DMS53 treated with DMSO at 0.1 percent for 48 hours (cell line): ENCODE results near the gene HMCN2.

ENCODE experiments used
- DNase-seq: peaks from one replicate; lab custom pipeline; 2025; ENCODE audit not compliant: unreplicated experiment; lab: John Stamatoyannopoulos, UW

The HMCN2 gene

GRCh38 chr9:130290291-130291181 lies 25.0 kb downstream of the HMCN2 start:
- DNase-seq, result no peak

- DNase-seq, result no peak
Observed at GRCh38 chr9:130291474-130291873, 25.9 kb downstream of the HMCN2 start.

- no peak for DNase-seq
Observed at GRCh38 chr9:130292106-130292505, 26.5 kb downstream of the HMCN2 start.

DNA sequence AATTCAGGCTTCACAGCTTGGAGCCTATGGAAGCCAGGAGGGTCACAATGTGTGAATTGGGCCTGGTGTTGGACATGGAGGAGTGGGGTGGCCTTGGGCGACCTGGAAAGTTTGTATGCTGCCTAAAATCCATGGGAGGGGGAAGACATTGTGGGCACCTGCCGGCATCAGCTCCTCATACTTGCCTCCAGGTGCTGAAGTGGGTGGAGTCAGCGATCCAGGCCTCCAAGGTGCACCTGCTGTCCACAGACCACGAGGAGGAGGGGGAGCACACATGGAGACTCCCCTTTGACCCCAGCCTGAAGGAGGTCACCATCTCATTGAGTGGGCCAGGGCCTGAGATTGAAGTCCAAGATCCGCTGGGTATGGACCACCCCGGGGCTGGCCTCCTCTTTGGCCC lies 29.1 kb downstream of the HMCN2 start:
- no peak for DNase-seq

DNA sequence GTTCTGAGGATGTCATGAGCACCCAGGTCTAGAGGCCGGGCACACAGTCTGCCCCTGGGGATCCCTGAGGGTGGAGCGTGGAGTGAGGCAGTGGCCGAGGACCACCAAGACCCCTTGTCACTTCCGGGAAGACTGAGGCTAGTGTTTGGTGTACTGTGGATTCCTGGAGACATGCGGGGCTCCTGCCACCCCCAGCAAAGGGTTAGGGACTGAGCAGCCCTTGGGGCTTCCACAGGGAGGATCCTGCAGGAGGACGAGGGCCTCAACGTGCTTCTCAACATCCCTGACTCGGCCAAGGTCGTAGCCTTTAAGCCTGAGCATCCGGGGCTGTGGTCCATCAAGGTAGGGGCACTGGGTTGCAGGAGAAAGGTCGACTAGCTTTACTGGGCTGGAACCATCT lies 29.9 kb downstream of the HMCN2 start:
- no peak for DNase-seq

DNA sequence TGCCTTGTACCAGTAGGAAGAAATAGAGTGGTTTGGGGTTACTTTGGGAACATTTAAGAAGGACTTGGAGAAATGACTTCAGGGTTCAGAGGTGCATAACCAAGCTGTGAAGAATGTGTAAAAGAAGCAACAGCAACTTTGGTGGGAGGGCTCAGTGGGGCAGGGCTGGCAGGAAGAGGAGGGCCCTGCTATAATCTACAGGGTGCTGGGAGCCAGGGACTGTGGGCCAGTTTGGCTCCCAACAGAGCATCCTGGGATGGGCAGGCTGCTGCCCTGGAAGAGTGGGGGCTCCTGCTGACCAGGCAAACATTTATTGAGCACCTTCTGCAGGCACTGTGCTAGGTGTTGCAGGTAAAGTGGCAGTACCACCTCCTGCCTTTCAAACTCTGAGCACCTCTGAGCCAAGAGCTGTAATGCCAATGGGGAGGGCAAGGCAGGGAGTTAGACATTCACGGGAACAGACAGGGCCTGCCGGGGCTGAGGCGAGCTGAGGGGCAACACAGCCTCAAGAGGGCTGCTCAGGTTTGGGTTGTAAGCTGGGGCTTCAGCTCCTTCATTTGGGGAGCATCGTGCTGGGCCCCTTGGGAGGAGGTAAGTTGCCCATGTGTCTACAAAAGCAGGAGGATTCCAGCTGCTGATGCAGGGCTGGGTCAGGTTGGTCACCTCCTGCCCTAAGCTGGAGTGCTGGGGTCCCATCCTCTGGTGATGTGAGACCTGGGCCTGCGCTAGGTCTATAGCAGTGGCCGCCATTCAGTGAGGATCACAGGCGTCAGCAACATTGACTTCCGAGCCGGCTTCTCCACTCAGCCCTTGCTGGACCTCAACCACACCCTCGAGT lies 30.6 kb downstream of the HMCN2 start:
- DNase-seq, result no peak

- no peak for DNase-seq
Observed at GRCh38 chr9:130296783-130297055, 31.2 kb downstream of the HMCN2 start.

GRCh38 chr9:130297371-130297770 lies 31.8 kb downstream of the HMCN2 start:
- DNase-seq, result no peak

GRCh38 chr9:130298662-130299279 lies 33.2 kb downstream of the HMCN2 start:
- DNase-seq, result no peak

- DNase-seq, result no peak
Observed at GRCh38 chr9:130299785-130300615, 34.4 kb downstream of the HMCN2 start.

- no peak for DNase-seq
Observed at GRCh38 chr9:130300739-130301138, 35.2 kb downstream of the HMCN2 start.

GRCh38 chr9:130301483-130302286 lies 36.1 kb downstream of the HMCN2 start:
- DNase-seq, result no peak

GRCh38 chr9:130302785-130303612 lies 37.4 kb downstream of the HMCN2 start:
- no peak for DNase-seq

GRCh38 chr9:130303613-130304055 lies 38.1 kb downstream of the HMCN2 start:
- no peak for DNase-seq

DNA sequence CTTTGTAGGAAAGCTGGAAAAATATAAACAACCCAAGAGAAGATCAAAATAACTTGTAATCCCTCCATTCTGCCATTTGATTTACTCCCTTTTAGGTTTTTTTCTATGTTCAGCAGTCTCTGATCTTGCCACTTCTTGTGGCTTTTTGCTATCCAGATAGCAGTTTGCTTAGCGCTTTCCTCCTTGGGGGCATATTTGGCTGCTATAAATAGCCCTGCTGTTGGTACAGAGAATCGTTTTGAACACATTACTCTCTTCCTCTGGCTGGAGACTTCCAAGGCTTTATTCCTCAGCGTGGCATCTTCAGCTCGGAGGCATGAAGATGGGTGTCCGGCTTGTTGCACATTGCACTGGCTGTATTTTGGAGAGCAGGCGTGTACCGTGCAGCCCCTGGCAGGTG lies 38.6 kb downstream of the HMCN2 start:
- no peak for DNase-seq

DNA sequence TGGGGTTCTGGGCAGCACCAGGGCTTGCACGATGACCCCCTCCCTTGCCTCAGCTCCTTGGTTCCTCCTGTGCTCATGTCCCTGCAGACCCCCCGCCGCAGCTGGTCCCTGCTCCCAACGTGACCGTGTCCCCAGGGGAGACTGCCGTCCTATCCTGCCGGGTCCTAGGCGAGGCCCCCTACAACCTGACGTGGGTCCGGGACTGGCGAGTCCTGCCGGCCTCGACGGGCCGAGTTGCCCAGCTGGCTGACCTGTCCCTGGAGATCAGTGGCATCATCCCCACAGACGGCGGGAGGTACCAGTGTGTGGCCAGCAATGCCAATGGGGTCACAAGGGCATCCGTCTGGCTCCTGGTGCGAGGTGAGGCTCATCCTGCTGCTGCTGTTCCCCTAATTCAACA lies 39.1 kb downstream of the HMCN2 start:
- no peak for DNase-seq

DNA sequence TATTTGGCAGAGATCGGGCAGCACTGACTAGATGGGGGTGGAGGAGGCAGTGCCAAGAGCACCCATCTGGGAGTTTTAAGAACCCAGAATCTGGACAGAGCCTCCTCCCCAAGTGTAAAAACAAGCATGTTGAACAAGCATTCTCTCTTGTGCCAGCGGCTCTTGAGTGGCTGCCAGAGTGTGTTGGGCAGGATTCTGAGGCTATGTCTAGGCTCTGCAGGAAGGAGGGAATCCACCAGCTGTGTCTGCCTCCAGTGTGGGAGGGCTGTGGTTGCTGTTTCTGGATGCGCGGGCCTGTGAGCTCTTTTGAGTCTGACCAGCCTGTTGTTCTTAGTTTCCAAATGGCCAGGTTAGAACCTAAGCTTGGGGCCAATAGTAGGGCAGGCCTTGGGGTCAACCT lies 39.8 kb downstream of the HMCN2 start:
- no peak for DNase-seq

GRCh38 chr9:130306823-130307666 lies 41.5 kb downstream of the HMCN2 start:
- no peak for DNase-seq

GRCh38 chr9:130307667-130307943 lies 42.0 kb downstream of the HMCN2 start:
- no peak for DNase-seq
